ENCODE results near the gene HTT-AS.

HTT-AS gene

DNA sequence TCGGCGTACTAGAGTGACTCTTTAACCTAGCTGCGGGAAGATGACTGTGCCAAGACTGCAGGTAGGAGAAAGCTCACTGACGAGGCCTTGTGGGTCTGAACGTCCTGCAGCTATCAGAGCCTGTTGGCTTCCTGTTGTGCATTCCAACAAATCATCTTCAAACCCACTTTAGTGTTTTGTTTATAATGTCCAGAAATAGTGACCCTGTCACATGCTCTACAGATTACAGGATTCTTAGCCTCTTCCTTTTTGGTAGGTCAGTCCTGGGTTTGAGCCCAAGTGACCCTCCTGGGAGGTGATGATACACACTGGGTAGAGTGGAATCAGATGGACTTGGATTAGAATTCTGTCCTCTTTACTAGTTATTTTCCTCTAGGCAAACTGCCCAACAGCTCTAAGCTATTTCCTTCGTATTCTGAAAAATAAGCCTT, 33.4 kb upstream of the HTT-AS start:
- TF ChIP-seq, protein P1, sequence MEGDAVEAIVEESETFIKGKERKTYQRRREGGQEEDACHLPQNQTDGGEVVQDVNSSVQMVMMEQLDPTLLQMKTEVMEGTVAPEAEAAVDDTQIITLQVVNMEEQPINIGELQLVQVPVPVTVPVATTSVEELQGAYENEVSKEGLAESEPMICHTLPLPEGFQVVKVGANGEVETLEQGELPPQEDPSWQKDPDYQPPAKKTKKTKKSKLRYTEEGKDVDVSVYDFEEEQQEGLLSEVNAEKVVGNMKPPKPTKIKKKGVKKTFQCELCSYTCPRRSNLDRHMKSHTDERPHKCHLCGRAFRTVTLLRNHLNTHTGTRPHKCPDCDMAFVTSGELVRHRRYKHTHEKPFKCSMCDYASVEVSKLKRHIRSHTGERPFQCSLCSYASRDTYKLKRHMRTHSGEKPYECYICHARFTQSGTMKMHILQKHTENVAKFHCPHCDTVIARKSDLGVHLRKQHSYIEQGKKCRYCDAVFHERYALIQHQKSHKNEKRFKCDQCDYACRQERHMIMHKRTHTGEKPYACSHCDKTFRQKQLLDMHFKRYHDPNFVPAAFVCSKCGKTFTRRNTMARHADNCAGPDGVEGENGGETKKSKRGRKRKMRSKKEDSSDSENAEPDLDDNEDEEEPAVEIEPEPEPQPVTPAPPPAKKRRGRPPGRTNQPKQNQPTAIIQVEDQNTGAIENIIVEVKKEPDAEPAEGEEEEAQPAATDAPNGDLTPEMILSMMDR (IDR thresholded peaks at IDR 0.05): no peak

DNA sequence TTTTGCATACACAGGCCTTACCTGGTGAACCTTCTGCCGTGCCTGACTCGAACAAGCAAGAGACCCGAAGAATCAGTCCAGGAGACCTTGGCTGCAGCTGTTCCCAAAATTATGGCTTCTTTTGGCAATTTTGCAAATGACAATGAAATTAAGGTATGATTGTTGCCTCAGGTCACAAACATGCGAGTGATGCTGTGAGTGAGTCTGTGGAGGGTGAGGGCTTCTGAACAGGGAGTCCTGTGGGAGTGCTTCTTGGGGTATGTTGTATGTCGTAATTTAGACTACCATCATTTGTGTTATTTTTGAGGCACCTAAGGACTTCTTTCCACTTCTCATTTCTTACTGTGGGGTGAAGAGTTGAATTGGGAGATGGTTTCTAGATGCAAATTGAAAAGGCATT, 32.9 kb upstream of the HTT-AS start:
- TF ChIP-seq, protein P1 (IDR thresholded peaks at IDR 0.05): no peak

DNA sequence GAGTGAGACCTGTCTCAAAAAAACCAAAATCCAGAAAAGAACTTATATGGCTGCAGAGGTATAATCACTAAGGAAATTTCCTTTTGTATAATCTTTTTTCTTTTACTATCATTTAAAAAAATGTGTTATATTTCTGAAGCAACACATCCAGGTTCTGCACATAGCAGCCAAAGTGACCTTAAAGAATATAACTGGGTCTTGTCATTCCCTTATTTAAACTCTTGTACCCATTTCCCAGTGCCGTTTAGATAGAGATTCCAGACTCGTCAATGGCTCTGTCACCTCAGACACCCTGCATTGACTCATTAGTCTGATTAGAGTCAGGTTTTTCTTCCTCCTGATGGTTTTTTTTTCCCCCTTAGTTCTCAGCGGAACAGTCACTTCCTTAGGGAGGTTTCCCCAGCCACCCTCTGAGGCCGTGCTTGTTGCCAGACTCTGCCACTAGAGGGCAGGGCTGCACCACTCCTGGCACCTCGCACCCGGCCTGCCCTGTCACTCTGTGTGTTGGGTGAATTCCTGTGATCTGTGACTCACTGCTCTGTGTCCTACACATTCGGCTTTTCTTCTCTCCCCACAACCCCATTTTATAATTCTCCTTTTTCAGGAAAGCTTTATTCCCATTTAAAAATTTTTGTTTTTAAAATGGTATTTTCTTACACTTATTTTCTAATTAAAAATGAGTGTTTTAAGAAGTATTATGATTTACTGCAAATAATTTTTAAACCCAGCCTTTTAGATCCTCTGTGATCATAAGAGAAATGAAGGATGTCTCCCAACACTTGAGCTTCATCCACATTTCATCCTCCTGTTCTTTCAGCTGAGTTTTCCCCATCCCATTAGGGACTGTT, 32.2 kb upstream of the HTT-AS start:
- TF ChIP-seq, protein P1 (IDR thresholded peaks at IDR 0.05): peak; percentile 97

DNA sequence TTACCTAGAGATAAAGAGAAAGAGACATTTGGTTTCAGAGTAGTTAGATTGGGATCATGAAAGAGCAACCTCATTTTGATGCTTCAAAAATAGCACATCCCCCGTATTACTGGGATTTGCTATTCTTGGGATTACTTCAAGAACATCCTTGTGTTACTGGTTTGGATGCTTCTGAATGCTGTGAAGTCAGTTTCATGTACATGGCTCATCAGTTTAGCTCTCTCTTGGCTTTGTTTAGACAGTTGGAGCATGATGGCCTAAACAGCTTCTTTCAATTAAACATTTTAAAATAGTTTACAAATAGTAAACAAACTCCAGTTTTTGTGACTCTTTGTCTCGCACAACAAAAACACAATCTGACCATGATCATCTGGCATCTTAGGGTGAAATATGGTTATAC, 24.0 kb upstream of the HTT-AS start:
- TF ChIP-seq, protein P1 (IDR thresholded peaks at IDR 0.05): no peak

DNA sequence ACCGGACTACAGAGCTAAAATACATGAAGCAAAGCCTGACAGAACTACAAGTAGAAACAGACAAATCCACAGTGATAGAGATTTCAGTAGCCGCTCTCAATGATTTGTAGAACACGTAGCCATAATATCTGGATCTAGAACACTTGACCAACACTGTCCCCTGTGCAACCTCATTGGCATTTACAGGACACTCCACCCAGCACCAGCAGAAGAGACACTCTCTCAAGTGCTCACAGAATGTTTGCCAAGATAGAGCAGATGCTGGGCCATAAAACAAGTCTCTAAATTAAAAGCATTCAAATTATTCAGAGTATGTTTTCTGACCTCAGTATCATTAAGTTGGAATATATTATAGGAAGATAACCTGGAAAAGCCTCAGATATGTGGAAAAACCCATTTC, 21.9 kb upstream of the HTT-AS start:
- TF ChIP-seq, protein P1 (IDR thresholded peaks at IDR 0.05): no peak

DNA sequence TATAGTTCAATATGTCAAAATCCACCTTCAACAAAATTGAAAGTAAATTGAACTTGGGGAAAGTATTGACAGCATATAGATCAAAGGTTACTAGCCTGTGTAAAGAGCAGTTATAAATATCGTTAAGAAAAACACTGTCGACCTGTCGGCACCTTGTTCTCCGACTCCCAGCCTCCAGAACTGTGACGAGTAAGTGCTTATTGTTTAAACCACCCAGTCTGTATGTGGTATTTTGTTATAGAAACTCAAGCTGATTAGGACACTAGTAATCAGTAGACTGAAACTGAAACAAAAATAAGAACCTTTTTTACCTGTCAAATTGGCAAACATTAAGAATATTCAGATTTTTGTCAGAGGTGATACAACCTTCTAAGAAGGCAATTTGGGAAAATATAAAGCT, 17.1 kb upstream of the HTT-AS start:
- TF ChIP-seq, protein P1 (IDR thresholded peaks at IDR 0.05): no peak

DNA sequence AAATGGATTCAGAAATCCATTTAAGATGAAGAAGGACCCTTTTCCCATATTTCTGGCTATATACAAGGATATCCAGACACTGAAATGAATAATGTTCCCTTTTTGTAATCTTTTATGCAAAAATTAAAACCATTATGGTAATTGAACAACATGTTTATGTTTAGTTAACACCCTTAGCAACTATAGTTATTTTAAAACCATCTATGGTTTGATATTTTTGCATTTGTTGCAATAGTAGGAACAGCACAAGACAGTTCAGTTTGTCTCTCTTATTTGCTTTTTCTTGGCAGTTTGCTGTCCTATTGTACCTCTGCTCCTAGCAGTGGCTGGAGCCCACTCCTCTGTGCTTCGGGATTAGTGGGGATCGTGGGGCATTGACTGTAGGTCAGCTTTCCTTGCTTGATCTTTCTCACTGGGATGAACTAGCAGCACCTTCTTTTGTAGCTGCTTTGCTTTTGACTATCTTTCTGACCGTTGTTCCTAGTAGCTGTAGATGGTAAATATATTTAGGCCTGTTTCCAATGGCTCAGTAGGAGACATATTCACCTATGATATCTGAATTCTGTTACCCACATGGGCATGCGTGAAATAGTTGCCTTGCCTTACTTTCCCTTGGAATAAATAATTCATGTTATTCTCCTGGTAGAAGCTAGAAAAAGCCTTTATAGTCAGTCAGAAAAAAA, 12.9 kb upstream of the HTT-AS start:
- TF ChIP-seq, protein P1 (IDR thresholded peaks at IDR 0.05): no peak
